Measurements from ENCODE around the gene C14orf180. TPM values are rescaled to one million over a fixed set of nuclear protein-coding genes. Genes with fewer than 3 reads are reported as not detected.

C14orf180 gene
- polyA plus RNA-seq, 1 experiment: not detected

DNA sequence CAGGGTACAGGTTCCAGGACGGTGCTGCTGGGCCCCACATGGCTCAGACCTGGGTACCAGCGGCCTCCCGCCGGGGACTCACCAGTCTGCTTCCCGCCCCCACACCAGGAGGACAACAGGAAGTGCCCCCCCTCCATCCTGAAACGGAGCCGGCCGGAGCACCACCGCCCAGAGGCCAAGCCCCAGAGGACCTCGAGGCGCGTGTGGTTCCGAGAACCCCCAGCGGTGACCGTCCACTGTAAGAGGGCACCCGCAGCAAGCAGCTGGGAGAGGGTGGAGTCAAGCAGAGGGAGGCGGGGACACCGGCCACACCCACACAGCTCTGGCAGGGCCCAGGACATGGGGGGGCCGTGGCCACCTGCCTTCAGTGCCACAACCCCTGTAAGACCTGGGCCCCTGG is 8.1 kb downstream of the C14orf180 start:
- Histone ChIP-seq H3K9me3 (ENCODE audit: control insufficient read depth, insufficient read depth, low read length) (no peaks in the 10 kb centered on the region), H3K27me3 (ENCODE audit: control insufficient read depth, insufficient read depth, low read length) (no peaks in the 10 kb centered on the region), H3K27ac (ENCODE audit: low read depth, low read length) (no peak overlapping the region), H3K4me3 (ENCODE audit: low read depth, low read length) (no peak overlapping the region)
- ChIA-PET POLR2A (no interaction called here), CTCF (no interaction called here)
- no peak for DNase-seq (ENCODE audit: low read depth, low spot score)
- TF ChIP-seq, protein P1, sequence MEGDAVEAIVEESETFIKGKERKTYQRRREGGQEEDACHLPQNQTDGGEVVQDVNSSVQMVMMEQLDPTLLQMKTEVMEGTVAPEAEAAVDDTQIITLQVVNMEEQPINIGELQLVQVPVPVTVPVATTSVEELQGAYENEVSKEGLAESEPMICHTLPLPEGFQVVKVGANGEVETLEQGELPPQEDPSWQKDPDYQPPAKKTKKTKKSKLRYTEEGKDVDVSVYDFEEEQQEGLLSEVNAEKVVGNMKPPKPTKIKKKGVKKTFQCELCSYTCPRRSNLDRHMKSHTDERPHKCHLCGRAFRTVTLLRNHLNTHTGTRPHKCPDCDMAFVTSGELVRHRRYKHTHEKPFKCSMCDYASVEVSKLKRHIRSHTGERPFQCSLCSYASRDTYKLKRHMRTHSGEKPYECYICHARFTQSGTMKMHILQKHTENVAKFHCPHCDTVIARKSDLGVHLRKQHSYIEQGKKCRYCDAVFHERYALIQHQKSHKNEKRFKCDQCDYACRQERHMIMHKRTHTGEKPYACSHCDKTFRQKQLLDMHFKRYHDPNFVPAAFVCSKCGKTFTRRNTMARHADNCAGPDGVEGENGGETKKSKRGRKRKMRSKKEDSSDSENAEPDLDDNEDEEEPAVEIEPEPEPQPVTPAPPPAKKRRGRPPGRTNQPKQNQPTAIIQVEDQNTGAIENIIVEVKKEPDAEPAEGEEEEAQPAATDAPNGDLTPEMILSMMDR (IDR thresholded peaks at IDR 0.05; ENCODE audit: low read depth, low read length): no peak

GRCh38 chr14:104588066-104588857 is 8.7 kb downstream of the C14orf180 start:
- Histone ChIP-seq H3K9me3 (ENCODE audit: control insufficient read depth, insufficient read depth, low read length) (no peaks in the 10 kb centered on the region), H3K27me3 (ENCODE audit: control insufficient read depth, insufficient read depth, low read length) (no peaks in the 10 kb centered on the region), H3K27ac (ENCODE audit: low read depth, low read length) (no peak overlapping the region), H3K4me3 (ENCODE audit: low read depth, low read length) (no peak overlapping the region)
- no peak for DNase-seq (ENCODE audit: low read depth, low spot score)
- CTCF ChIA-PET: no interaction called here
- POLR2A ChIA-PET: no interaction called here
- TF ChIP-seq, protein P1 (IDR thresholded peaks at IDR 0.05; ENCODE audit: low read depth, low read length): no peak

DNA sequence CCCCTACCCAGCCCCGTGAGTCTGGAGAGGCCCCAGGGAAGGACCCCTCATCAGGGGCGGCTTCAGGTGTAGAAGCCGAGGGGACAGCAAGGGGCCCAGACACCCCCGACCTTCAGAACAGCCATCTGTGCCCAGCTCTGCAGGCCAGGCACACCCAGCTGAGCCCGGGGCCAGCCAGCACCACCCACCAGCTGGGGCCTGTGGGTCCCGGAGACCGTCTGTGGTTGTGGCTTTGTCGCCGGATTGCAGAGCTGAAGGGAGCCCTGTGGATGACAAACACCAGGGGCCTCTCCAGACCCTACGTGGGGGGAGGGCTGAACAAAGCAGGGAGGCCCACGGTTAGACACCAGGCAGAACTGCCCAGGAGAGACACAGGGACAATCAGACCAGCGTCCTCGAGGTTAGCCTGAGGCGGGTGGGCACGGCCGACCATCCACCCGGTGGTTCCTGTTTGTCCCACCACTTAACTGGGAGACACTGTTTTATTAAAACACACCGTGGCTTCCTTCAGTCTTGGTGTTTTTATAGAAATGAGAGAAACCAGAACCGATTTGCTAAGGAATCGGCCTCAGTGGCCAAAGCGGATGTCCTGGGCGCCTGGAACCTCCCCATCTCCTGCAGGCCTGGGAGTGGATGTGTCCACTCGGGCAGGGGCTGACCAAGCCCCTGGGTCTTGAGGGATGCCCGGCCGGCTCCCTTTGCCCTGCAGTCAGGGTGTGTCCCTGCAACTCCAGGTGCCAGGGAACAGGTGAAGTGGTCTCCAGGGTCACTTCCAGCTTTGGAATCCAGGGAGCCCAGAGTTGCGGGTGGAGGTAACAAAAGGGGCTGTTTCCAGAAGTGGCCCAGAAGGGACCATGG is 10.0 kb downstream of the C14orf180 start:
- no peak overlapping the region for H3K27ac ChIP-seq (ENCODE audit: low read depth, low read length)
- H3K27me3 ChIP-seq (ENCODE audit: control insufficient read depth, insufficient read depth, low read length): no peaks in the 10 kb centered on the region
- no peak overlapping the region for H3K4me3 ChIP-seq (ENCODE audit: low read depth, low read length)
- ChIA-PET POLR2A (no interaction called here), CTCF (no interaction called here)
- H3K9me3 ChIP-seq (ENCODE audit: control insufficient read depth, insufficient read depth, low read length): no peaks in the 10 kb centered on the region
- no peak for DNase-seq (ENCODE audit: low read depth, low spot score)
- TF ChIP-seq, protein P1 (IDR thresholded peaks at IDR 0.05; ENCODE audit: low read depth, low read length): no peak

- no peak overlapping the region for H3K27ac ChIP-seq (ENCODE audit: low read depth, low read length)
- TF ChIP-seq, protein P1 (IDR thresholded peaks at IDR 0.05; ENCODE audit: low read depth, low read length): no peak
- H3K27me3 ChIP-seq (ENCODE audit: control insufficient read depth, insufficient read depth, low read length): no peaks in the 10 kb centered on the region
- ChIA-PET POLR2A (no interaction called here), CTCF (no interaction called here)
- no peak for DNase-seq (ENCODE audit: low read depth, low spot score)
- no peak overlapping the region for H3K4me3 ChIP-seq (ENCODE audit: low read depth, low read length)
- H3K9me3 ChIP-seq (ENCODE audit: control insufficient read depth, insufficient read depth, low read length): no peaks in the 10 kb centered on the region
Measured at GRCh38 chr14:104590240-104590965, 10.8 kb downstream of the C14orf180 start.
